ENCODE measurements around the gene MYCL.
A peak's percentile ranks its signal among the peaks of the same experiment; 100 is the strongest.
"Not testable (repeated sequence)": the region's sequence is repeated elsewhere in the genome, so short reads cannot be mapped to it uniquely, and the experiment has no call there.

The MYCL gene

DNA sequence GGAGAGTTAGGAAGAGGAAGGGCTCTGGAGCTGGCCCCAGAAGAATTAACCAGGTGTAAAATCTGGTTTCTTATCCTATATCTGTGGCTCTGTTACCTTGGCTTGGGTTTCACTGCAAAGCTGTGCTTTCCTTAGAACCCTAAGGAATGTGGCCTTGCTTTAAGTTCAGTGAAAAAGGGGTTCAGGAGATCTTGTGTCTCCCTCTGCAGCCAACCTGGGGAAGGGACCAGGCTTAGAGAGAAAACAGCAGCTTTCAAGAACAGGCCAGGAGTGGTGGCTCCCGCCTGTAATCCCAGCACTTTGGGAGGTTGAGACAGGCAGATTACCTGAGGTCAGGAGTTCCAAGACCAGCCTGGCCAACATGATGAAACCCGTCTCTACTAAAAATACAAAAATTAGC lies 16.1 kb upstream of the MYCL start:
- no peak for DNase-seq

DNA sequence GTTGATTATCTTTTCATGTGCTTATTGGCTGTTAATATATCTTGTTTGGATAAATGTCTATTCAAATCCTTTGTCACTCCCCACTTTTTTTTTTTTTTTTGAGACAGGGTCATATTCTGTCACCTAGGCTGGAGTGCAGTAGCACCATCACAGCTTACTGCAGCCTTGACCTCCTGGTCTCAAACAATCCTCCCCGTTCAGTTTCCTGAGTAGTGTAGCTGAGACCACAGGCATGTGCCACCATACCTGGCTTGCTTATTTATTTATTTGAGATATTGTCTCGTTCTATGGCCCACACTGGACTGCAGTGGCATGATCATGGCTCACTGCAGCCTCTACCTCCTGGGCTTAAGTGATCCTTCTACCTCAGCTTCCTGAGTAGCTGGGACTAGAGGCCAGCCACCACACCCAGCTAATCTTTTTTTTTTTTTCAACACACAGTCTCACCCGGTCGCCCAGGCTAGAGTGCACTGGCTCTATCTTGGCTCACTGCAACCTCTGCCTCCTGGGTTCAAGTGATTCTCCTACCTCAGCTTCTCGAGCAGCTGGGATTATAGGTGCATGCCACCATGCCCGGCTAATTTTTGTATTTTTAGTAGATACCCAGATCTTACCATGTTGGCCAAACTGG lies 13.9 kb upstream of the MYCL start:
- no peak for DNase-seq

DNA sequence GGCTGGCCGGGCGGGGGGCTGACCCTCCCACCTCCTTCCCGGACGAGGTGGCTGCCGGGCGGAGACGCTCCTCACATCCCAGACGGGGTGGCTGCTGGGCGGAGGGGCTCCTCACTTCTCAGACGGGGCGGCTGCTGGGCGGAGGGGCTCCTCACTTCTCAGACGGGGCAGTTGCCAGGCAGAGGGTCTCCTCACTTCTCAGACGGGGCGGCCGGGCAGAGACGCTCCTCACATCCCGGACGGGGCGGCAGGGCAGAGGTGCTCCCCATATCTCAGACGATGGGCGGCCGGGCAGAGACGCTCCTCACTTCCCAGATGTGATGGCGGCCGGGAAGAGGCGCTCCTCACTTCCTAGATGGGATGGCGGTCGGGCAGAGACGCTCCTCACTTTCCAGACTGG lies 11.4 kb upstream of the MYCL start:
- not testable (repeated sequence) for DNase-seq

- no peak for DNase-seq
Observed at GRCh38 chr1:39910263-39910662, 8.5 kb upstream of the MYCL start.

GRCh38 chr1:39908534-39908933 lies 6.8 kb upstream of the MYCL start:
- no peak for DNase-seq

- DNase-seq, result no peak
Observed at GRCh38 chr1:39907528-39908453, 6.1 kb upstream of the MYCL start.

GRCh38 chr1:39905172-39905571 lies 3.5 kb upstream of the MYCL start:
- DNase-seq, result no peak

- no peak for DNase-seq
Observed at GRCh38 chr1:39902460-39902807, 717 bp upstream of the MYCL start.

GRCh38 chr1:39901464-39901713 lies 328 bp downstream of the MYCL start:
- peak; percentile 15 for DNase-seq

DNA sequence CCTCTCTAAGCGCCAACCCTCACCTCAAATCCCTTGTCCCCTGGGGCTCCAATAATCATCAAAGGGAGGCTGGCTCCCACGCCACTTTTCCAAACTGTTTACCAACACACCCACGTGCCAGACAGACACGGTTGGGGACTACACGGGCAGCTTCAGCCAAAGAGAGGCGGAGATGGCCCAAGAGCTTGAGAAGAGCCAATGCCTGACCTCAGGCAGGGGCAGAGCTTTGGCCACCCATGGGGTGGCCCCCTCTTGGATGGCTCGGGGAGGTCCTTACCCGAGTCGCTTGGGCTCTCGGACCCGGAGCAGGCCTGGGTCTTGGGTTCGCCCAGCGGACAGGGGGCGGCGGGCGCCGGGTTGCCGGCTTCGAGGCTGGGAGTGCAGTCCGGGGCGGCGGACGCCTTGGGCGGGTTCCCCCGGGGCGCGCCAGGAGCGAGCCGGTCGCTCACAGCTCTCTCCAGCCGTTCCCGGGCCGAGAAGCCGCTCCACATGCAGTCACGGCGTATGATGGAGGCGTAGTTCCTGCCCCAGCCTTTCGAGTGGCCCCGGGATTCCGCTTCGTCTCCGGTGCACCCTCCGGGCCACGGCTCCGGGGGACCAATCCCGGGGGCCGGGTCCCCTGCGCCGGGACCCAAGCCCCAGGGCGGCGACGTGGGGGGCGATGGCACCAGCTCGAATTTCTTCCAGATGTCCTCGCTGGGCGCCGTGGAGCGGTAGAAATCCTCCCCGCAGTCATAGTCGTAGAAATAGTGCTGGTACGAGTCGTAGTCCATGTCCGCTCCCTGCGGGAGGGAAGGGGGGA lies 854 bp downstream of the MYCL start:
- DNase-seq, result peak; percentile 14

DNA sequence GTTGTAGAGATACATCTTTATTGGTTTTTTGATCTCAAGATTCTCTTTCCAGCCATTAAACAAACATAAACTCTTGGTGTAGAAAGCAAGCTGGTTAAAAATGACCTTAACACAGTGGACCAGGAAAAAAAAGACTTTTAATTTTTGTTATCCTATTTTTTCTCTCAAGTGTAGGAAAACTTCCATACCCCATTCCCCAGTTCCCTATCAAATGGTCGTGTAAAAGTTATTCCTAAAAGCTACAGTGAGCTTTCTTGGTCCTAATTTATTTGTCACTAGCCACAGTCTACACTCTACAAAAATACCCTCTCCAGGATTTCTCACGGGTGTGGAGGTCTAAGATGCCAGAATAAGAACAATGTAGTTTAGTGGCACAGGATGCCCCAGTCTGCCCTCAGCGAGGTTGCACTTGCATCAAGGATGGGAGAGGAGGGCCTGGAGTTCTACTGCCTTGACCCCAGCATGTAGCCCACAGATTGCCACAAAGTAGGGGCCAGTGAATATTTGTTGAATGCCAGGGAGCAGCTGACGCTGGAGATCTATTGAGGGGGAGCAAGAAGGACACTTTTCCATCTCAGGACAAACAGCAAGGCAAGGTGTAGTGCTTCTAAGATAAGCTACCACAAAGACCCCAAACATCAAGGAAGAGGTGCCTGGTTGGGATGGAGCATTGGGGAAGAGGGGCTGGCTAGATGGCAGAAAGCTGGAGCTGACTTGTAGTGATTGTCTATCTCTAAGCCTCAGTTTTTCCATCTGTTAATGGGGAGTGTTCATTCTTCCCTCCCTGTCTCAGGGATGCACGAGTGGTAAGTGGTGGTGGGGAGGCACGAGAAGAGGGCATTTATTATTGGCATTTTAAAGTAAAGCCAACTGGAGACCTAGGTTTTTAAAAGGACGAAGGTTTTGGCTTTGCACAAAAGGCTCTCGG lies 1.8 kb downstream of the MYCL start:
- no peak for DNase-seq

DNA sequence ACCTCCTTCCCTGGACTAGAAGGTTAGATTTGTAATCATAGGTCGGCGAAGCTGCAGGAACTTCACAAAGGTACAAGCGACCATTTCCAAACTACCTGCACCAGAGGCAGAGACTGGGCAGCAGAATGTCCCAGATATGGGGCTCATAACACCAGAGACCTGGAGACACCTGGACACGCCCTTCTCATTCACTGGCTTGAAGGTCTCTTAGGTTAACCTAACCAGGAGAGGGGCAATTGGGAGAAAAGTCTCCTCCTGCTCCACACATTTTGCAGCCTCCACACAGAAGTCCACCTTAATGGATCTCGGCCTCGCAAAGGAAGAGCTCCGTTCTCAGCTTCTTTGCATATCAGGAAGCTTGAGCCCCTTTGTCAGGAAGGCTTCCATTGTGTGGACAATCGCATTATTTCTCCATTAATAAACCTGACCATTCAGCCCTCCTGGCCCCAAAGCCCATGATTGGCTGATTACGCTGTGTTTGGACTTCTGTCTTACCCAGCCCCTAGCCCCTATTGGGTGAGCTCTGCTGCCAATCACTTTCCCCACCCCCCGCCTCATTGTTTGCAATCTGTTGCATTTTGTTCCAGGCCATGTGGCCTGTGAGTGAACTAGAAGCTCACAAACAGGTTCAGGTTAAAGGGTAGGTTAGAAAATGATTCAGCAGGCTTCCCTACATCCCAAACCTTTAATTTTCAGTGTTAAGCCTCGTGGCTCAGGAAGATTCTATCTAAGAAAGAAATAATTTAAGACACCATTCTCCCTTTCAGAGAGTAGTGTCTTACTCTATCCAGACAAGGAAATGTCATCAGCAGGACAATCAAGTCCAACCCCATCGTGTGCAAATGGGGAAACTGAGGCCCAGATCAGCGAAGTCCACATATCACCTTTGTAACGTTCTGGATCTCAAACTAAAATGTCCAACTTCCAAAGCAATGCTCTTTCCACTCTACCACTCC lies 2.8 kb downstream of the MYCL start:
- no peak for DNase-seq

GRCh38 chr1:39898191-39898590 lies 3.5 kb downstream of the MYCL start:
- DNase-seq, result no peak

GRCh38 chr1:39896909-39897685 lies 4.6 kb downstream of the MYCL start:
- no peak for DNase-seq

- DNase-seq, result no peak
Observed at GRCh38 chr1:39895731-39896480, 5.8 kb downstream of the MYCL start.

DNA sequence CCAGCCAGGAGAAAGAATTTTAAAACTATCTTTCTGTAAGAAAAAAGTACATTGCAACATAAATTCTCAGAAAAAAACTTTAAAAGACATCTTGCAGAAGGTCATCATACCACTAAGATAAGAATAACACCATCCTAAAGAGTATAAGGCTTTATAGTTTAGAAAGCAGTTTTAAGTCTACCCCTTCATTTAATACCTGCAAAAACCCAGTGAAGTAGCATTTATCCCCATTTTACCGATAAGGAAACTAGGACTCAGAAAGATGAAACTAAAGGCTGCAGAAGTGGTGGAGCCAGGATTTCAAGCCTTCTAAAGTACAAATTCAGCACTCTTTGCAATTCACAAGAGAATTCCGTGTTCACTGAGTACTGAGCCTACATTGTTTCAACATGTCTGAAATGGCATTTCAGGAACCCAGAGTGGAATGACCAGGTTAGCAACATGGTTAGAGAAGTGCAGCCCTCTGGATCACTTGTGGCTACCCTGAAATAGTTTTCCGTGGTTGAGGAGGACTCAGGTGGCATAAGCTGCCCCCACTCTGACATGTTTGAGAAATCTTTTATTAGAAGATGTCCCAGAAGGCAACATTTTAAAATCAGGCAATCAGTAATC lies 6.7 kb downstream of the MYCL start:
- DNase-seq, result no peak

DNA sequence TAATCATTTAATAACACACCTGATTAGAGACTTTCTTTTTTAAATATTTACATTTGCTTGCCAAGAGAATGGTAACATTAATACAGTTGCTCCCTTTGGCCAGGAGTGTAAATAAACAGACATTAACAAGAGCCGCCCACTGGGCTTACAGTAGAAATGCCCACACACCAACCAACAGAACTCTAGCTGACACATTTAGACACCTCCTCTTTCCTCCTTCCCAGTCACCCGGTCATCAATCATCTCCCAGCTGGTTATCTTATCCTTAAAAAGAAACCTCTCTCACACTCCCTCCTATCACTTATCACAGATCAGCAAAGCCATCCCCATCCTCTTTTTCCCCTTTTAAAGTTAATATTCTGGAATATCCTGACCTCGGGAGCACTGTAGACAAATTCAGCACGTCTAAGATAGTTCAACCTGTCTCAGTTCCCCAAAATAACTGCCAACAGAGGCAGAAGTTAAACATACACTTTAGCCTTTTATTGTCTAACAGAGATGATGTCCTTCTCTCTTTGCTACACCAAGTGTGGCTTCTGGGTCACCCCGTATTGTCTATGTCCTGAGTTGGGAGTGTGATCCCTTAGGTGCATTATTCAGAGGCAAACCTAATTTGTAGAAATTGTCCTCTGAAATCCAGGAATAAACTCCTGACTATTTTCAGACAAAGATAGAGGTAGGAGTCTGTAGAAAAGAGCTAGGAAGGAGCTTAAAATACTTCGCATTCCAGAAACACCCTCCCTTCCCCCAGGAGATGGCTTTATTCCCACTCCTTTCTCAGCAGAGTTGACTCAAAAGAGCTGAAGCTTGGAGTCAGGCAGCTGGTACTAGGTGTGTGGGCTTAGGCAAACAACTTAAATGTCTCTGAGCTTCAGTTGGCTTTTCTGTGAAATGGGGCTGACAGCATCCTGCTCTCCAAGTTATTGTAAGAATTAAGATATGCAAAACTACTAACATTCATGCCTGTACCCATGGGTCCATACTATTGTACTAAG lies 8.8 kb downstream of the MYCL start:
- no peak for DNase-seq

GRCh38 chr1:39890880-39891279 lies 10.8 kb downstream of the MYCL start:
- no peak for DNase-seq

All from activated naive CD4-positive, alpha-beta T cell treated with anti-CD3 and anti-CD28 coated beads, Interleukin-2, amount 50 U/mL, for 16 hours (primary cell).